HG03521 (cell line): ENCODE data around the gene PRKCB.
A peak's percentile ranks its signal among the peaks of the same experiment; 100 is the strongest.

Experiments
- ATAC-seq: cut with Tn5 transposase; IDR thresholded peaks from one replicate; pipeline ENCODE4 v1.9.1; 2021; ENCODE audit warnings: mild to moderate bottlenecking, moderate library complexity; ENCODE audit not compliant: unreplicated experiment

Gene PRKCB

DNA sequence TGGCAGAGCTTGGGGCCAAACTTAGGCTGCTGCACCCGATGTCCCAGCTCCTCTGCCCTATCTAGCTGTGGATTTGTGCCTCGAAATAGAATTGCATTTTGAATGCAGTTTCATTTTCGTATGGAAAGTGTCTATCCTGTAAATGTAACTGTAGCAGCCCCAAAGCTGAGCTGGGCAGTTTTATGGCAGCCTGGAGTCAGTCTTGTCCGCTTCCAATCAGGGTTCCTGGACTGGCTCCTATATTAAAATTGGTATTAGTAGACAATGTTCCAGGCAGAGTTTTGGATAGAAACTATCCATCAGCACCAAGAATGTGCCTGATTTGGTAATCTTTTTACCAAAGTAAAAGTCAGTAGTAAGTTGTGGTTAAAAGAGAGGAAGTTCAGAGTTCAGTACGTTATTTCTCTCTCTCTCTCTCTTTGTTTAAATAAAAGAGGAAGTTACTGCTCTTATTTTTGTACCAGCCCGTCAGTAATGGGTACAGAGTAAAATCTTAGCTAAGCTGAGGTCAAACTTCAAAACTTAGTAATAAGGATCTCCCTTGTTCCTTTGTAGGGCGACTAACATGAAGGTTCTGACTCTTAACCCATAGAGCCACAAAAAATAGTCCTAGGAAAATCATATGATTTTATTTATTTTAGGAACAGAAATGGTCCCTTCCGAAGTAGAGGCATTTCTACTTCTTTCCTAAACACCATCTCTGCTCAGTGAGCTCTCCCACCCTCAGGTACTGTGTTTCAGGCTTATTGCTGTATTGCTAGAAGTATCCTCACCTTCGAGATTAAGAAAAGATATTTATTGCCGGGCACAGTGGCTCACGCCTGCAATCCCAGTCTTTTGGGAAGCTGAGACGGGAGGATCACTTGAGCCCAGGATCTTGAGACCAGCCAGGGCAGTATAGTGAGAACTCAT, 28.0 kb downstream of the PRKCB start:
- ATAC-seq, result peak; percentile 74

DNA sequence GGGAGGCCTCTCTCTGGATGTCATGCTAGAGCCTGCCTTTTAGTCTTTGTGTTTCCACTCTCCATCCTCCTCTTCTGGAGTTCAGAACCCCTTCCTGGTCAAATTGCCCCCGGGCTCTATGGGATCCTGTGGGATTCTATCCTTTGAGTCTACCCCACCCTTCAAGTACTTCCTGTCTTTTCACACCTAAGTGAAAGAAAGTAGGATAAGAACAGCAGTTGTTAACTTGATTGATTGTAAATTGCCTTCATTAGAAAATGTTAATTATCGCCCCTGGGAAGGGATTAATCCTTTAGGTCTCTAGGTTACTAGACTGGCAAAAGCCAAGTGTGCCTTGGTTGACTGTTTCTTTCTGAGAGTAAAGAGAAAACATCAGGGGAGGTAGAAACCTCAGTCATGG, 30.1 kb downstream of the PRKCB start:
- no peak for ATAC-seq

DNA sequence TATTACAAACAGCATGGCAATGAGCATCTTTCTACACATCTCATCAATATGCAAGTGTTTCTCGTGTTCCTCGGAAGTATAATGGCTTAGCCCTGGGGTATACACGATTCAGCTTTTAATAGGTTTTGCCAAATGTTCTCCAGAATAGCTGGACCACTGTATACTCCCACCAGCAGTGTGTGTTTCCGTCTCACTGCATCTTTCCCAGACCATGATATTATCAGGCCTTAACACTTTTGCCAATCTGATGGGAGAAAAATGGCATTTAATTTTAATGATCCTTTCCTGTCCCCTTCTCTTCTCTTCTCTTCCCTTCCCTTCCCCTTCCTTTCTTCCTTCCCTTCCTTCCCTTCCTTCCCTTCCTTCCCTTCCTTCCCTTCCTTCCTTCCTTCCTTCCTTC, 30.8 kb downstream of the PRKCB start:
- no peak for ATAC-seq

DNA sequence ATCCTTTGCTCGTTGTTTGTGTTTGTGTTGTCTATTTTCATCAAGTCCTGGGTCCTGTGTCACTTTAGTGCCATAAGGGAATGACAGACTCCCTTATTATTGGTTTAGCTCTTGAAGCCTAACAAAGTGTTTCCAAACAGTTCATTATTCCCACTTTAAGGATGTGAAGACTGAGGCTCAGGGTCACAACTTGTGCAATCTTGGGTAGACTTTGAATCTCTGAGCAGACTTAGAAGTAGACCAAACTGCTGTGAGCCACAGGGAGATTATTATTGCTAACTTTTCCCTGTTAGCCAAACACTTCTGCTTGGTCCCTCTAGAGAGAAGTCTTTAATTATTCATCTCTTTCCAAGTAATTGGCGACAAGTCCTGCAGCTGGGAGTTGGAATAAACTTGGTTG, 31.8 kb downstream of the PRKCB start:
- no peak for ATAC-seq

DNA sequence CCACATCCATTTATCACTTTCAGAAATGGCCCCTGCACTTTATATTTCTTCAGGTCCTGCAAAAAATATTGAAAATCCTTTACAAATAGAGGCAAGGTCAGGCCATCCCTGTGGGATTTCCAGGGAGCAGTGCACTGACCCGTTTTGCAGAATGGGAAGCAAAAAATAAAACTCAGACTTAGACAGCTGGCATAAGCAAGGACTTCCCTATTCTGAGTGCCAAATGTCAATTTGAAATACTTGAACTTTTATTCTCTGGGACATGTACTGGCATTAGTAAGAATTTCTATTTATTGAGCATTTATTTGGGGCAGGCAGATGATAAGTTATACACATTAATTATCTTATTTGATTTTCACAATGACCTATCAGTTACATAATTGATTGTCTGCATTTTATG, 32.4 kb downstream of the PRKCB start:
- ATAC-seq, result no peak

DNA sequence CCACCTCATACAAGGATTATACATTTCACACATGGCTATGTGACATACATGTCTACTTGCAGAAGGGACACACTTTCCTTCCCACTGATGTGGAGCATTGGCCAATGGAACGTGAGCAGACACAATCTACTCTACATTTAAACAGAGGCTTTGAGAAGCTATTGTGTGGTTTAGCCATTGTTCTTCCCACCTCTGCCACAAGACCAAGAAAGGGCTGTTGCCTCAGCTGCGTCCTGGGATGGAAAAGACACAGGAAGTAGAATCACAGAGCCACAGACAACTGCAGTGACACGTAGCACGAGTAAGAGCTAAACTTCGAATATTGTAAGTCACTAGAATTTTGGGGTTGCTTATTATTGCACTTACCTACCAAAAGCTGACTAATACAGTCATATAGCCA, 33.3 kb downstream of the PRKCB start:
- no peak for ATAC-seq

DNA sequence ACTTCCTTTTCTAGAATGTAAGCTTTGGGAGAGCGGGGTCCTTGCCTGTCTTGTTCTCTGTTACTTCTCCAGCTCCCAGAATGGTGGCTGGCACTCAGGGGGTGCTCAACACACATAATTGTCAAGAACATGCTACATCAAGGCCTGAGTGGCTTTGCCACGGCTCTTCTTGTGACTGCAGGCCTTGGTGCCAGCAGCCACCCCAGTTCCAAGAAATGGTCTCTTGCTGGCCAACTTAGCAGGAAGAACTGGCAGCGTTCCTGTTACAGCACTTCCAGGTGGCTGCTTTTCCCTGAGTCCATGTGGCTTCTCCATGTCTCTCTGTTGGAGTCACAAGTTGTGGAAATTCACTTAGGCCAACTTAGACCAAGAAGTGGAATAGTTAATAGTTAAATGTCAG, 36.1 kb downstream of the PRKCB start:
- ATAC-seq, result no peak

DNA sequence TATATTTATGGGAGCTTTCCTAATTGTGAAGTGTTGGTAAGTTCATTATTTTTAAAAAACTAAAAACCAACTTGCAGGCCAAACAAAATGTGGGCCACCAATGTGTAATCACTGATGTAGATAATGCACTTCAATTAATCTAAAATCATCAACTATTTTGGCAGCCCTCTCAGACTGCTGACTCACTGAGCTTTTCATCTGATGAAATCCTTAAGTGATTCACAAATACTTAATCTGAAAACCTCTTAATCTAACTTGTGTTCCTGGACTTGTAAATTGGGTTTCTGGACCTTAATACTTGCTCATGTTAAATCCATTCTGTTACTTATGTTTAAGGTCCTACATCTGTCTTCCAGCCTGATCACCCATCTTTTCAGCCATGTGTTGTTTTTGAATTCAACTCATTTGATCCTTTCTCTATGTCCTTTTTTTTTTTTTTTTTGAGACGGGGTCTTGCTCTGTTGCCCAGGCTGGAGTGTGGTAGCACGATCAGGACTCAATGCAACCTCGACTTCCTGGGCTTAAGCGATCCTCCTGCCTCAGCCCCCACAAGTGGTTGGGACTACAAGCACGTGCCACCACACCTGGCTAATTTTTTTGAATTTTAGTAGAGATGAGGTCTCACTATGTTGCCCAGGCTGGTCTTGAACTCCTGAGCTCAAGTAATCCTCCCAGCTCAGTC, 39.0 kb downstream of the PRKCB start:
- ATAC-seq, result no peak

DNA sequence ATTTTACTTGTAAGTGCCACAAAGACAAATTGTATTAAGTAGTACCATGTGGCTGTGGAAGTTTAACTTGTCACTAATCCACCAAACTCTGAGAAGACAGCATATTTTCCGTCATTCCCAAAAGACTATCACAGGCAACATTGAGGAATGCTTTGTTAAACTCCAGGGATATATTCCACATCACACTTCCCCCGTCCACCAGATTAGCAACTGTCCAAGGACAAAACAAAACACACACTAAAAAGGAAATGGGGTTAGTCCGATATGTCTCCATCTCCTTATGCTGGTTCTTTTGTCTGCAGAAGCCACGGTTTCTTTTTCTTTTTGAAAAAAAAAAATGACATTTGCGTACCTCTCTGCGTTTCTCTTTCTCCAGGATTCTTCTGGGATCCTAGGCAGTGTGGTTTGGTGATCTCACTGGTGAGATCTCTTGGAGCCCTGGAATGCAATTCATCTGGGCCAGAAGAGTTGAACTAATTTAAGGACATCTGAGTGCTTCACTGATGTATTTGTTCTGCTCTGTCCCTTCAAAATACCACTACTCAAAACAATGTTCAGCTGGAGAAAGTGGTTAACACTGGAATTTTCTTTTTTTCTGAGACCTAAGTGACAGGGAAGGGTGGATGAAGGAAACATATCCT, 40.6 kb downstream of the PRKCB start:
- no peak for ATAC-seq

DNA sequence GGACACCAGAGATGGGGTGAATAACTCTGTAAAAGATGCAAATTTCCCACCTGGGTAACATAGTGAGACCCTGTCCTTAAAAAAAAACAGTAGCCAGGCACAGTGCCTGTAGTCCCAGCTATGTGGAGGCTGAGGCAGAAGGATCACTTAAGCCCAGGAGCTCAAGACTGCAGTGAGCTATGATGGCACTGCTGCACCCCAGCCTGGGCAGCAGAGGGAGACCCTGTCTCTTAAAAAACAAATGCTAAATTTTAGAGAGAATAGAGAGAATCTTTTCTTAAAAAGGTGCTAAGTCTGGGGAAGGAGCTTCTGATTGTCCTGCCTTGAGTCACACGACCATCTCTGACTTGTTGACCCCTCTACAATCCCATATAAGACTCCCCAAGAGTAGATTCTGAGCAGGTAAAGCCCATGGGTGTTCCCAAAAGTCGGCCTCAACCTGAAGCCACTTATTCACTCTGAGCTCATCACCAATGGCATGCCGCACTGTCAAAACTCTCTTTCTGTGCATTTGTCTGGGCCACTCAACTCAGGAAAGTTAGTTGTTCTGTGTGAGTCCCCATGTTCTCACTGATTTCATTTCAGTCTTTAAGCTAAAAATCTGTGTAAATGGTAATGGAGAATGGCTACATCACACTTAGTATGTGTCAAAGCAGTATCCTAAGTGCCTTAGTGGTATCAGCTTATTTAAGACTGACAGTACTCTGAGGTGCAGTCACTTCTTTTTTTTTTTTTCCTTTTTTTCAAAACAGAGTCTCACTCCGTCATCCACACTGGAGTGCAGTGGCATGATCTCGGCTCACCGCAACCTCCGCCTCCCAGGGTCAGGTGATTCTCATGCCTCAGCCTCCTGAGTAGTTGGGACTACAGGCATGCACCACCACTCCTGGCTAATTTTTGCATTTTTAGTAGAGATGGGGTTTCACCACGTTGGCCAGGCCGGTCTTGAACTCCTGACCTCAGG, 41.6 kb downstream of the PRKCB start:
- no peak for ATAC-seq

DNA sequence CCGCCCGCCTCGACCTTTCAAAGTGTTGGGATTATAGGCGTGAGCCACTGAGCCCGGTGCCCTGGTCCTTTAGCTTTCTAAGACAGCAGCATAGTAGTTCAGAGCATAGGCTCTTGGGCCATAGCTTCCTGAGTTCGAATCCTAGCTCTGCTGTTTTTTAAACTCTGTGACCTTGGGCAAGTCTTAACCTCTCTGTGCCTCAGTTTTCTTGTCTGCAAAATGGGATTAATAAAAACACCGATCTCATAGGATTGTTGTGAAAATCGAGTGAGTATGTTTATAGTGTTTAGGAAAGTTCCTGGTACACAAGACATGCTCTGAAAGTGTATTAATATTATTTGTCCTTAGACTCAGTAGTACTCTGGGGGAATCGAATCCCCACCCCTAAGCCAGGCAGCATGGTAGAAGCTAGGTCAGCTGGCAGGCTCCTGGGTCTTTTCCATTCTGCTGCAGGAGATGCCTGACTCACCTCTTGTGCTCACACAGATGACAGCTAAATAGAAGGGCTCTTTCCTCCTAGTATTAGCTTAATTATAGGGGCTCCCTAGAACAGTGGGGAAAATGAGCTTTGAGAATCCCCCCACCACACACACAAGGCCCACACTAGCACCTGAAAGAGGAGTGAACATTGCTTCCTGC, 44.1 kb downstream of the PRKCB start:
- ATAC-seq, result no peak

DNA sequence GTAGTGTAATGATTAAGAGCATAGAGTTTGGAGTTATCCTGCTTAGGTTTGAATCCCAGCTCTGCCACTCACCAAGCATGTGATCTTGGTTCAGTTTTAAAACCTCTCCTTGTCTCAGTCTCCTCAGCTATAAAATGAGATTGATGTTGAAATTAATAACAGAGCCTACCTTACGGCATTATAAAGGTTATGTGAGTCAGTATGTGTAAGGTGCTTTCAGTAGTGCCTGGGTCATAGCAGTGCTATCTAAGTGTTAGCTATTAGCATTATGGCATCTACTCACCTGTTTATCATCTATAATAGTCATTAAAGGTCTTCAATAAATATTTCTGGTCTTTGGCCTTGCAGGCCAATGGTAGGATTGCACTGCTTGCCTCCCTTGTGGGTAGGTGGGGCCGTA, 53.4 kb downstream of the PRKCB start:
- ATAC-seq, result no peak

DNA sequence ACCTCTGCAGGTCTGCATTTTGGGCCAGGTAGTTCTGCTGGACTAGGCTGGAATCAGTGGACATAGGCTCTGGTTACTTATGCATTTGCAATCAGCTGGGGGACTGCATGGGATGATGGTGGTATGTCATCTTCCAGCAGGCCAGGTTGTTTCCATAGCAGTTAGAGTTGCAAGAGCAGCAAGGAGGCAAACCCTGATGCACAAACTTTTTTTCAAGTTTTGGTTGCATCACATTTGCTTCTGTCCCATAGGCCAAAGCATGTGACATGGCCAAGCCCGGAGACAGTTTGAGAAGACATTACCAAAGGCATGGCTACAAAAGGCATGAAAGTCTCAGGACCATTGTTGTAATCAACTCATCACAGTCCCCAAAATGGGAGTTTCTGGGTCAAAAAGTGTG, 58.2 kb downstream of the PRKCB start:
- ATAC-seq, result no peak

DNA sequence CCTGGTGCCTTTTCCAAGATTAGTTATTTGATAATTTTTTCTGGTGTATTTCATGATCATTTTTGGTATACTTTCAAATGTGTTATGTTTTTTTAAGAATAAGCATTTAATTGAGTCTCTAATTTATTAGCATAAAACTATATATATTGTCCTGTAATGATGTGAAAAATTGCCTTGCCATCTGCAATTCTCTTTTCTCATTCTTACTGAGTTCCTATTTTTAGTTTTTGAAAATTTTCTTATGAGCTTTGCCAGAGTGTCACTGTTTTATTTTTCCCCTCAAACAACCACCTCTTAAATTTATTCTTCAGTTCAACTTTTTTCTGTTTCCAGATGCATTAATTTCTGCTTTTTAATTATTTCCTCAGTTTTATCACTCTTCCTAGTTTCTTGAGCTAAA, 59.3 kb downstream of the PRKCB start:
- no peak for ATAC-seq

DNA sequence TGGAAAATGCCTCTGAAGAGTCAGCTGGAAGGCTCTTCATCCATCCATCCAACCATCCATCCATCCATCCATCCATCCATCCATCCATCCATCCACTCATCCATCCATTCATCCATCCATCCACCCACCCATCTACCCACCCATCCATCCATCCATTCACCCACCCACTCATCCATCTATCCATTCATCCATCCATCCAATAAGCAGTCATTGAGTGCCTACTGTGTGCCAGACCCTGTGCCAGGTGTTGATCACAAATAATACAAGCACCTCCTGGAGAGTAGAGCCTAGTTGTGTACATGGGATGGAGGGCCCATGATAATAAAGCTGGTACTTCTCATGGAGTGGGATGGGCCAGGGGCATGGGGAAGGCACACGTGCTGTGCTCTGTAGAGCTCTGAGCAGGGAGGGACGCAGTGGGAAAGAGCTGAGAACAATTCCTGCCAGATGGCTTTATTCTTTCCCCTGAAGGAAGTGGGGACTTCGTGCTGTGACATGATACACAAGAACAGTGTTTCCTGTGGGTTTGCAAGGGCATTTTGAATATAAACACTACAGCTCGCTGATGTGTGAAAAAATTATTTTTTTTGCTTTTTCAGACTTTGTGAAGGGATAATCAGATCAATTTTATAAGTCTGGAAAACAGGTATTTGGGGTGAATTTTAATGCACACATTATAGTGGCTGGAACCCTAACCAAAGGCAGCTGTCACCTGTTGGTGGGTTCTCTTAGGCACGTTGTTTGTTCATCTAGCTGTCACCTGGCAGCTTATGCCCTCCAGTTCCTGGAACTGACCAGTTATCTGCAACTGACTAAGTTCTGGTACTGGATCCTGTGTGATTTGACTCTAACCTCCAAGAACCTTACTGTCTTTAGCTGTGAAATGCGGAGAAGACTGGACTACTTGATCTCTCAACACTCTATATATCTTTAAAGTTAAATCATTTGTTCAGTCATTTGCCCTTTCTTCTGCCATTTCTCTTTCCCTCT, 61.3 kb downstream of the PRKCB start:
- no peak for ATAC-seq

DNA sequence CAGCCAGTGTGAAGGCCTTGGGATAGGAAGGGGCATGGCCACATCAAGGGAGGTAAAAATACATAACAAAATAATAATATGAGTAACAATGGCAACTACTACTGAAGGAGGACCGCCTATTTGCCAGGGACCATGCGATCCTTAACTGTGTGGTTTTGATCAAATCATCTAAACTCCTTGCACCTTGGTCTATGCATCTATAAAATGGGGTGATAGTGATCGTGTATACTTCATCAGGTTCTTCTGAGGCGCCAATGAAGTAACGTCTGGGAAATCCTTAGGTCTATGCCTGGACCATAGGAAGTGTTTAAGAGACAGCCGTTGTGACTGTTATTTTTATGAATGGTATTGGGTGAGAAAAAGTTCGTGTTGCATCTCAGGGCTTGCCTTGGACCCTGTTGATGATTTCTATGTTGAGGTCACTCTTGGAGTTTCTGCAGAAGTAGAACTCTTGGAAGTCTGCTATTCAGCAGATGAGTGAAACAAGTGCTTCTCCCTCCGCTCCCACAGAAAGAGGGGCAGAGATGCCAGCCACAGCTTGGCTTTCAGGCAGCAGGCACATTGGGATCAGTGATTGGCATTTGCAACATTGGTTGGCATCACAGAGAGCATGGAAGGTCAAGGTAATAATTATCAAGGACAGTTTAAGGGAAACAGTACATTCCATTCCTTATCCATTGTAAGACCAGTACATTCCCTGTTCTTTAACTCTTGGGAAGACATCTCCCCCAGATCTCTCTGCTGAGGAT, 63.1 kb downstream of the PRKCB start:
- no peak for ATAC-seq

DNA sequence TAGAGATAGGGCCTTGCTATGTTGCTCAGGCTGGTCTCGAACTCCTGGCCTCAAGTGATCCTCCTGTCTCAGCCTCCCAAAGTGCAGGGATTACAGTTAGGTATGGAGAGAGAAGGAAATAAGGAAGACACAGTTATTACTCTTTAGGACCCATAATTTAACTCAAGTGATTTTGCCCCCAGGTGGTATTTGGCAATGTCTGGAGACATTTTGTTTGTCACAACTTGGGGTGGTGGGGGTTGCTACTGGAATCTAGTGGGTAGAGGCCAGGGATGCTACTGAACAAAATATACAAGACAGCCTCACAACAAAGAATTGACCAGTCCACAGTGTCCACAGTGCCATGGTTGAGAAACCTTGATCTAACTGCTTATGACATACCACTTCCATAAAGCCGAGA, 64.1 kb downstream of the PRKCB start:
- no peak for ATAC-seq

DNA sequence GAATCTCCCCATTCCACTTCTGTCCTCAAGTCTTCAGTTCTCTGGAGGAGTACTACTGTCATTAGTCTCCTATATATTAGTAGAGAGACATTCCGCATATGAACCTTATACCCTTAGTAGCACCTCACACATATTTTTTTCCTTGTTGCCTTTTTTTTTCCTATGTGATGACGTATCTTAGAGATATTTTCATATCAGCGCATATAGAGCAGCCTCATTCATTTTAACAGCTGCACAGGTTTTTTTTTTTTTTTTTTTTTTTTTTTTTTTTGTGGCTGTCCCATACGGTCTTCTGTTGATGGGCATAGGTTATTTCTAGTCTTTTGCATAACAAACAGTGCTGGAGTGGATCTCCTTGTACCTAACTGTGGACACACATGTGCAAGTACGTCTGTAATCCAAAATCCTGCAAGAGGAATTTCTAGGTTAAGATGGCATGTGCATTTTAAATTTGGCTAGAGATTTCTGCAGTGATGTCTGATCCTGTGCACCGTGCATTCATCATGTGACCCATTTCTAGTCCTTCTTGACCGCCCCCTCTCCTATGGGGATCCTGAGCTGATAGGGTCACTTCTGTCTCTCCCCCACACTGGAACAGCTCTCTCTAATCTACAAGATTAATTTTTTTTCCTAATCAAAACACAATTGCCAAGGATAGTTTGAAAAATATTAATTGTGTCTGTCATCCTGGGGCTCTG, 64.8 kb downstream of the PRKCB start:
- ATAC-seq, result no peak
